GM23338 (cell line): ENCODE results near the gene MYADM.

Experiments used
- CREB1 ChIP-seq: fragments of 250-450 bp; sonication (Bioruptor Pico); IDR thresholded peaks from 2 replicates; pipeline ENCODE4 v1.5.0; 2020; ENCODE audit warnings: low read depth, mild to moderate bottlenecking, moderate library complexity
- CTCF ChIP-seq, 2 experiments: fragments of 200-600 bp in 1 of 2; sonication (generic) in 1 of 2; conservative IDR thresholded peaks; 2 replicates each; pipeline versions ENCODE4 v1.5.1 to v1.6.1; 2016 to 2017; ENCODE audit warnings: antibody characterized with exemption in 2 of 2, low read depth in 2 of 2, mild to moderate bottlenecking in 2 of 2, moderate library complexity in 1 of 2
- ETS1 ChIP-seq: IDR thresholded peaks from 2 replicates; pipeline ENCODE4 v1.6.1; 2016; ENCODE audit warnings: antibody characterized with exemption
- EZH2 ChIP-seq: fragments of 200-600 bp; sonication (generic); IDR thresholded peaks from one replicate; pipeline ENCODE4 v1.8.0; 2017; ENCODE audit warnings: antibody characterized with exemption, mild to moderate bottlenecking, low read depth; ENCODE audit not compliant: unreplicated experiment
- EZH2phosphoT487 ChIP-seq: fragments of 200-600 bp; sonication (generic); IDR thresholded peaks from one replicate; pipeline ENCODE4 v1.8.1; 2018; ENCODE audit warnings: antibody characterized with exemption; ENCODE audit not compliant: unreplicated experiment
- JUNB ChIP-seq: IDR thresholded peaks from one replicate; pipeline ENCODE4 v1.6.1; 2016; ENCODE audit warnings: antibody characterized with exemption; ENCODE audit not compliant: unreplicated experiment
- NANOG ChIP-seq: IDR thresholded peaks from 2 replicates; pipeline ENCODE4 v1.6.1; 2016; ENCODE audit warnings: antibody characterized with exemption, borderline replicate concordance
- POLR2AphosphoS5 ChIP-seq: IDR thresholded peaks from 2 replicates; pipeline ENCODE4 v1.6.1; 2016; ENCODE audit warnings: antibody characterized with exemption, low read depth
- REST ChIP-seq: IDR thresholded peaks from one replicate; pipeline ENCODE4 v1.6.1; 2018; ENCODE audit warnings: antibody characterized with exemption; ENCODE audit not compliant: unreplicated experiment
- STAT1 ChIP-seq: IDR thresholded peaks from one replicate; pipeline ENCODE4 v1.6.1; 2016; ENCODE audit warnings: antibody characterized with exemption; ENCODE audit not compliant: unreplicated experiment
- ZNF331 ChIP-seq: fragments of 250-450 bp; sonication (Bioruptor Pico); IDR thresholded peaks from 2 replicates; pipeline ENCODE4 v1.5.0; 2020; ENCODE audit warnings: low read depth, mild to moderate bottlenecking, moderate library complexity
- ZNF462 ChIP-seq: fragments of 250-450 bp; sonication (Bioruptor Pico); IDR thresholded peaks from 2 replicates; pipeline ENCODE4 v1.5.0; 2020; ENCODE audit warnings: mild to moderate bottlenecking, moderate library complexity

- TF ChIP-seq CTCF (conservative IDR thresholded peaks at IDR 0.05; ENCODE audit: low read depth in 2 of 2) = peak in 1 of 2 experiments; percentile 29; a peak in 1 of 4 replicates
- no peak for TF ChIP-seq POLR2AphosphoS5
- no peak for TF ChIP-seq REST
- TF ChIP-seq EZH2 = no peak
- no peak for TF ChIP-seq ETS1
- no peak for TF ChIP-seq CREB1
- no peak for TF ChIP-seq EZH2phosphoT487
- TF ChIP-seq STAT1 = no peak
- TF ChIP-seq JUNB = no peak
- no peak for TF ChIP-seq NANOG
- TF ChIP-seq ZNF331 (CRISPR knock-in tag) = no peak
- no peak for TF ChIP-seq ZNF462 (CRISPR knock-in tag)
Measured at GRCh38 chr19:53865523-53865917, 2.2 kb upstream of the MYADM start.
